ENCODE data around the gene NXPH1. TPM values are rescaled to one million over a fixed set of nuclear protein-coding genes. Genes with fewer than 3 reads are reported as not detected.

Gene NXPH1
- total RNA-seq (2014; rRNA removed; shearing (Covaris generic)): not detected in 2 replicates

- DNase-seq (ENCODE audit: low read depth): peak; percentile 3
Measured at GRCh38 chr7:8433477-8434289, at the start of gene NXPH1. Gene NXPH1, plus strand, starts transcription at chr7:8433609.

- DNase-seq (ENCODE audit: low read depth): no peak
Measured at GRCh38 chr7:8384901-8385300, 48.5 kb upstream of the NXPH1 start.

- DNase-seq (ENCODE audit: low read depth): no peak
Measured at GRCh38 chr7:8386926-8387550, 46.4 kb upstream of the NXPH1 start.

GRCh38 chr7:8387551-8388256 is 45.7 kb upstream of the NXPH1 start:
- no peak for DNase-seq (ENCODE audit: low read depth)

GRCh38 chr7:8388257-8388625 is 45.2 kb upstream of the NXPH1 start:
- DNase-seq (ENCODE audit: low read depth): no peak

- no peak for DNase-seq (ENCODE audit: low read depth)
Measured at GRCh38 chr7:8389593-8390261, 43.7 kb upstream of the NXPH1 start.

- DNase-seq (ENCODE audit: low read depth): no peak
Measured at GRCh38 chr7:8390262-8390626, 43.2 kb upstream of the NXPH1 start.

- no peak for DNase-seq (ENCODE audit: low read depth)
Measured at GRCh38 chr7:8391353-8392062, 41.9 kb upstream of the NXPH1 start.

GRCh38 chr7:8396294-8396693 is 37.1 kb upstream of the NXPH1 start:
- DNase-seq (ENCODE audit: low read depth): no peak

- DNase-seq (ENCODE audit: low read depth): no peak
Measured at GRCh38 chr7:8408871-8409270, 24.5 kb upstream of the NXPH1 start.

- no peak for DNase-seq (ENCODE audit: low read depth)
Measured at GRCh38 chr7:8411103-8411502, 22.3 kb upstream of the NXPH1 start.

- no peak for DNase-seq (ENCODE audit: low read depth)
Measured at GRCh38 chr7:8413600-8413999, 19.8 kb upstream of the NXPH1 start.

GRCh38 chr7:8418629-8419245 is 14.7 kb upstream of the NXPH1 start:
- peak; percentile 46 for DNase-seq (ENCODE audit: low read depth)

GRCh38 chr7:8422177-8422576 is 11.2 kb upstream of the NXPH1 start:
- DNase-seq (ENCODE audit: low read depth): no peak

GRCh38 chr7:8423057-8423456 is 10.4 kb upstream of the NXPH1 start:
- DNase-seq (ENCODE audit: low read depth): peak; percentile 3

- no peak for DNase-seq (ENCODE audit: low read depth)
Measured at GRCh38 chr7:8425223-8425622, 8.2 kb upstream of the NXPH1 start.

- no peak for DNase-seq (ENCODE audit: low read depth)
Measured at GRCh38 chr7:8430643-8431042, 2.8 kb upstream of the NXPH1 start.

- DNase-seq (ENCODE audit: low read depth): no peak
Measured at GRCh38 chr7:8434290-8435002, 1.0 kb downstream of the NXPH1 start.

- DNase-seq (ENCODE audit: low read depth): no peak
Measured at GRCh38 chr7:8435095-8435494, 1.7 kb downstream of the NXPH1 start.
